ENCODE measurements around the gene LYPD3.

LYPD3 gene

GRCh38 chr19:43430976-43431375 is 34.4 kb downstream of the LYPD3 start:
- TF ChIP-seq CTCF (IDR thresholded peaks at IDR 0.05), result no peak
- no peak overlapping the region for H3K4me3 ChIP-seq (ENCODE audit: low read depth in 1 of 2, low read length in 1 of 2)
- no peaks in the 10 kb centered on the region for H3K36me3 ChIP-seq
- H3K4me1 ChIP-seq (ENCODE audit: control insufficient read depth in 1 of 2, insufficient read depth in 1 of 2, low read depth in 1 of 2, low read length in 1 of 2), result peaks cover 20 to 23% of the 10 kb centered on the region in 2 experiments
- H3K27ac ChIP-seq, result no peak overlapping the region
- no peaks in the 10 kb centered on the region for H3K9me3 ChIP-seq
- no peaks in the 10 kb centered on the region for H3K27me3 ChIP-seq

DNA sequence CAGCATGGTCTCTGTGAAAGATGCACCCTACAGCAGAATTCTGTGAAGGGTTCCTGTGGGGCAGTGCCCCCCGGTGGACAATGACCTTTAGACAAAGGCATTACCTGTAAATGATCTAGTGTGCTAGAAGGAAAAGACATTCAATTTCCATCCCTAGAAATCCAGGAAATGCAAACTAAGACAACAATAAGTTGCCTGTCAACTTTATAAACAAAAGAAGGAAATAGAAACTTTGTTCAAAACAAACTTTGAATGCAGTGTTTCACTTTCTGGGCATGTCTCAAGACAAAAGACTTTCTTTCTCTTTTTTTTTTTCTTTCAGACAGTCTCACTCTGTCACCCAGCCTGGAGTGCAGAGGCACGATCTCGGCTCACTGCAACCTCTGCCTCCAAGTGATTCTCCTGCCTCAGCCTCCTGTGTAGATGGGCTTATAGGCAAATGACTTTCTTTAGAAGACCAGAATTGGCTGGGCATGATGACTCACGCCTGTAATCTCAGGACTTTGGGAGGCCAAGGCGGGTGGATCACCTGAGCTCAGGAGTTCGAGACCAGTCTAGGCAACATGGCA is 35.2 kb downstream of the LYPD3 start:
- Histone ChIP-seq H3K9me3 (no peaks in the 10 kb centered on the region), H3K27me3 (no peaks in the 10 kb centered on the region), H3K4me1 (ENCODE audit: control insufficient read depth in 1 of 2, insufficient read depth in 1 of 2, low read depth in 1 of 2, low read length in 1 of 2) (peaks cover 25 to 31% of the 10 kb centered on the region in 2 experiments), H3K36me3 (no peaks in the 10 kb centered on the region), H3K27ac (no peak overlapping the region), H3K4me3 (ENCODE audit: low read depth in 1 of 2, low read length in 1 of 2) (no peak overlapping the region)
- TF ChIP-seq CTCF (IDR thresholded peaks at IDR 0.05), result no peak

GRCh38 chr19:43429395-43429794 is 36.0 kb downstream of the LYPD3 start:
- H3K27me3 ChIP-seq, result no peaks in the 10 kb centered on the region

GRCh38 chr19:43425567-43426392 is 39.6 kb downstream of the LYPD3 start:
- Histone ChIP-seq H3K27me3 (no peaks in the 10 kb centered on the region), H3K9me3 (no peaks in the 10 kb centered on the region), H3K4me1 (ENCODE audit: control insufficient read depth in 1 of 2, insufficient read depth in 1 of 2, low read depth in 1 of 2, low read length in 1 of 2) (peaks cover 27 to 33% of the 10 kb centered on the region in 2 experiments), H3K36me3 (no peaks in the 10 kb centered on the region), H3K4me3 (ENCODE audit: low read depth in 1 of 2, low read length in 1 of 2) (no peak overlapping the region), H3K27ac (no peak overlapping the region)
- TF ChIP-seq CTCF (IDR thresholded peaks at IDR 0.05), result no peak

More at GRCh38 chr19:43429395-43429794, 36.0 kb downstream of the LYPD3 start:
- Histone ChIP-seq H3K4me3 (ENCODE audit: low read depth in 1 of 2, low read length in 1 of 2) (no peak overlapping the region), H3K4me1 (ENCODE audit: control insufficient read depth in 1 of 2, insufficient read depth in 1 of 2, low read depth in 1 of 2, low read length in 1 of 2) (peaks cover 27 to 33% of the 10 kb centered on the region in 2 experiments), H3K36me3 (no peaks in the 10 kb centered on the region), H3K9me3 (no peaks in the 10 kb centered on the region), H3K27ac (no peak overlapping the region)
- no peak for TF ChIP-seq CTCF (IDR thresholded peaks at IDR 0.05)

DNA sequence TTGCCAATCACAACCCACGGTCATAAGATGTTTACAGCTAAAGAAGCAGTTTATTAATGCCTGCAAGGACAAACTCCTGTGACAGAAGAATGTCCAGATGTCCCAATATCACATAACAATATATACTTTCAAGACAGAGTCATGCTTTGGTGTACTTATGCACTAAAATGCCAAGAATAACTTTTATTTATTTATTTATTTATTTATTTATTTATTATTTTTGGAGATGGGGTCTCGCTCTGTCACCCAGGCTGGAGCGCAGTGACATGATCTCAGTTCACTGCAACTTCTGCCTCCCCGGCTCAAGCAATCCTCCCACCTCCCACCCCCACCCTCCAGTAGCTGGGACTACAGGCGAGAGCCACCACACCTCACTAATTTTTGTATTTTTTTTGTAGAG is 41.6 kb downstream of the LYPD3 start:
- H3K9me3 ChIP-seq, result no peaks in the 10 kb centered on the region
- peaks cover 27 to 33% of the 10 kb centered on the region in 2 experiments for H3K4me1 ChIP-seq (ENCODE audit: control insufficient read depth in 1 of 2, insufficient read depth in 1 of 2, low read depth in 1 of 2, low read length in 1 of 2)
- no peak for TF ChIP-seq CTCF (IDR thresholded peaks at IDR 0.05)
- H3K4me3 ChIP-seq (ENCODE audit: low read depth in 1 of 2, low read length in 1 of 2), result no peak overlapping the region
- H3K27me3 ChIP-seq, result no peaks in the 10 kb centered on the region
- no peak overlapping the region for H3K27ac ChIP-seq
- no peaks in the 10 kb centered on the region for H3K36me3 ChIP-seq

All from neutrophil (primary cell).